Measurements from ENCODE around the gene RAB37.

RAB37 gene

DNA sequence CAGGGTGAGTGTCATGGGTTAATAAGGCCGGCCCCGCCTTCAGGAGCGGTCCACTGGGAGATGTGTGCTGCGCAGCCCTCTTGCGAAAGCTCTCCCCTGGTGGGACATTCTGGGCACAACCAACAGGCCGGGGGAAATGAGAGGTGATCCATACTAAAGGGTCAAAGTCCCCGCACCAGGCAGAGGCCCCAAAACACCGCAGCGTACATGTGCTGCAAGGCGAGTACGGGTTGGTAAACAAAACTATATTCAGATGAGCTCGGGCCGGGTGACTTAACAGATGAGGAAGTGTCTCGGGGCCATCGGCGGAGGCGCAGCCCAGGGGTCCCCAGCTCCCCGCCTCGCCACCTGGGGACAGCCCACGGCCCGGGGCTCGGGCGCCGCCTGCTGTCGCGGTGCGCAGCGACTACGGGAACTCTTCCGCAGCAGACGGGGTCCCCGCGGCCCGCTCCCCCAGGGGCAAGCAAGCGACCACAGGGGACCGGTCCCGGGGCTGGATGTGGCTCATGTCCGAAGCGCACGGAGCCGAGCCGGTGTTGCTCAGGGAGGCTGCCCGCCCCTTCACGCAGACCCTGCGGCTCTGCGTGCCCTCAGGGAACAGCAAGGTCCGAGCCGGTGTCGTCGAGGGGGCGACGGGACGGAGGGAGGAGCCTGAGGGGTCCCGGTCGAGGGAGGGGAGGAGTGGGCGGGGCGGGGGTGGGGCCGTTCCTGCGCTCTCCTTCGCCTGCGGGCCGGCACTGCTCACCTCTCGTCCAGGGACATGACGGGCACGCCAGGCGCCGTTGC is at the start of gene RAB37:
TSS of gene RAB37 (plus strand) at position 744 of the 786 bp plus-strand sequence. CDS start at position 761, 17 bp downstream.
- in situ Hi-C loops (cut with HindIII; ENCODE audit: low pct_unique_long_range_greater_than_20kb, low sequenced_read_pairs), result no loop called here
- DNase-seq (ENCODE audit: low read depth in 1 of 2, low spot score in 1 of 2), result peak in 1 of 2 experiments; percentile 13
- TF ChIP-seq JUND (IDR thresholded peaks at IDR 0.05; ENCODE audit: low read depth), result no peak

- in situ Hi-C loops (cut with HindIII; ENCODE audit: low pct_unique_long_range_greater_than_20kb, low sequenced_read_pairs), result no loop called here
- TF ChIP-seq JUND (IDR thresholded peaks at IDR 0.05; ENCODE audit: low read depth), result no peak
- DNase-seq (ENCODE audit: low read depth in 1 of 2, low spot score in 1 of 2), result no peak
Observed at GRCh38 chr17:74687886-74688285, 49.2 kb upstream of the RAB37 start.

DNA sequence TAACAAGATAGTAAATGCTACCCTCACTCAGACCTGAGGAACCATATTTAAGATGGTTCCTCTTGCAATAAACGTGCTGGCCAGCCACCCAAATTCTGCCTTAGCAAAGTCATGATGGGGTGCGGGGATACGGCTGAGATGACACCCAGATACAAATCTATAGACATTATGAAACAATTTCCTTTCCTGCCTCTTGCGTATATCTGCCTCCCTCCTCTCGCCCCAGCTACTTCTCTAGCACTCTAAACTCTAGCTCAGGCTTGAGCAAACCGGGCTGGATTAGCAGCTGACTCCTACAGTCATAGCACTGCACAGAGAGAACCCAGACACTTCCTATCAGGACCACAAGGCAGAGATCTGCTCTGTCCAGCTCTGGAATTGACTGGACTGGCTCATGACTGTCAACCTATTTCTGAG is 46.6 kb upstream of the RAB37 start:
- in situ Hi-C loops (cut with HindIII; ENCODE audit: low pct_unique_long_range_greater_than_20kb, low sequenced_read_pairs), result no loop called here
- DNase-seq (ENCODE audit: low read depth in 1 of 2, low spot score in 1 of 2), result no peak
- TF ChIP-seq JUND (IDR thresholded peaks at IDR 0.05; ENCODE audit: low read depth), result no peak

- in situ Hi-C loops (cut with HindIII; ENCODE audit: low pct_unique_long_range_greater_than_20kb, low sequenced_read_pairs), result no loop called here
- no peak for DNase-seq (ENCODE audit: low read depth in 1 of 2, low spot score in 1 of 2)
- no peak for TF ChIP-seq JUND (IDR thresholded peaks at IDR 0.05; ENCODE audit: low read depth)
Observed at GRCh38 chr17:74691151-74691550, 45.9 kb upstream of the RAB37 start.

GRCh38 chr17:74694081-74694480 is 43.0 kb upstream of the RAB37 start:
- in situ Hi-C loops (cut with HindIII; ENCODE audit: low pct_unique_long_range_greater_than_20kb, low sequenced_read_pairs), result no loop called here
- no peak for TF ChIP-seq JUND (IDR thresholded peaks at IDR 0.05; ENCODE audit: low read depth)

DNA sequence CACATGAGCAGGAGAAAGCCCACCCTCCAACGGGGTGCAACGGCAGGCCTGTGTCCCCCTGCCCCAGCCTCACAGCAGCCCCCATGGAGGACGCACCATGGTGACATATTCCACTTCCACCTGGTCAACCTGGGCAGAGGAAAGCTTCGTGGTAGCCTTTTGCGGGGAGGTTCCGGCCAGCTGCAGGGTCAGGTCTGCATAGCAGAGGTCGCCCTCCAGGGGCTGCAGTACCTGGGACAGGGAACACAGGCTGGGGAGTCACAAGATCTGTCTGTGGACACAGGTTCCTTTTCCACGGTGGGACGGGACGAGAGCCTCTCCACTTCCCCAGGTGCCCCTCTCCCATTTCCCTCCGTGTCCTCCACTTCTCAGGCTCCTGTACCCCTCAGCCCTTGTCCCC is 41.4 kb upstream of the RAB37 start:
- no peak for TF ChIP-seq JUND (IDR thresholded peaks at IDR 0.05; ENCODE audit: low read depth)
- DNase-seq (ENCODE audit: low read depth in 1 of 2, low spot score in 1 of 2), result no peak
- in situ Hi-C loops (cut with HindIII; ENCODE audit: low pct_unique_long_range_greater_than_20kb, low sequenced_read_pairs), result no loop called here

More at GRCh38 chr17:74694081-74694480, 43.0 kb upstream of the RAB37 start:
- DNase-seq (ENCODE audit: low read depth in 1 of 2, low spot score in 1 of 2), result no peak

DNA sequence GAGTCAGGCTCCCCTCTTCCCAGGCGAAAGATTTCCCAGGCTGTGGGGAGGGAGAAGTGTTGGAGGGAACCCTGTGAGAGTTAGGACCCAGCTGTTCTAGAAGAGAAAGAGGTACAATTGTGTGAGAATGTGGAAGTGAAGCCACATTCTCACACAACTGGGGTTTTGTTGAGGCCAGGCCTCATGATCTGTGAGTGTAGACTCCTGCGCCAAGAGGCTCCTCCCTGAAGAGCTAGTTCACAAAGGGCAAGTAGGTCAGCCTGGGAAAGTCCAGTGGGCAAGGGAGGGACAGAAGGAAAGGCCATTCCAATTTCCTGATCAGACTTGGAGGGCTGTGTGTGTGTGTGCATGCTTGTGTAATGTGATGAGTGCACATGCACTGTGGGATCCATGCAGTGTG is 39.5 kb upstream of the RAB37 start:
- TF ChIP-seq JUND (IDR thresholded peaks at IDR 0.05; ENCODE audit: low read depth), result no peak
- no peak for DNase-seq (ENCODE audit: low read depth in 1 of 2, low spot score in 1 of 2)
- in situ Hi-C loops (cut with HindIII; ENCODE audit: low pct_unique_long_range_greater_than_20kb, low sequenced_read_pairs), result no loop called here

GRCh38 chr17:74698069-74698468 is 39.0 kb upstream of the RAB37 start:
- in situ Hi-C loops (cut with HindIII; ENCODE audit: low pct_unique_long_range_greater_than_20kb, low sequenced_read_pairs), result no loop called here
- DNase-seq (ENCODE audit: low read depth in 1 of 2, low spot score in 1 of 2), result no peak
- TF ChIP-seq JUND (IDR thresholded peaks at IDR 0.05; ENCODE audit: low read depth), result no peak

DNA sequence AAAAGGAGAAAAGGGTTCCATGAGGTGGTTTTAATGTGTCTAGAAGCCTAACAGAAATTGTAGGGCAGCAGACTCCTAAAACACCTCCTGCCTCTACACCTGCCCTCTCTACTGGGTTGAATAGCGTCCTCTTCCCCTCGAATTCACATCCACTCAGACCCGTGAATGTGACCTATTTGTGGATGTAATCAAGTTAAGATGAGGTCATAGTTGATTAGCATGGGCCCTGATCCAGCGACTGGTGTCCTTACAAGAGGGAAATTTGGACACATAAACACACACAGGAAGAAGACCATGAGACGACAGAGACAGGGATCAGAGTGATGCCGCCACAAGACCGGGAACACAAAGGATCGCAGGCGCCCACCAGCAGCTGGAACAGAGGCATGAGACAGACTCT is 37.8 kb upstream of the RAB37 start:
- in situ Hi-C loops (cut with HindIII; ENCODE audit: low pct_unique_long_range_greater_than_20kb, low sequenced_read_pairs), result no loop called here
- TF ChIP-seq JUND (IDR thresholded peaks at IDR 0.05; ENCODE audit: low read depth), result no peak
- no peak for DNase-seq (ENCODE audit: low read depth in 1 of 2, low spot score in 1 of 2)

DNA sequence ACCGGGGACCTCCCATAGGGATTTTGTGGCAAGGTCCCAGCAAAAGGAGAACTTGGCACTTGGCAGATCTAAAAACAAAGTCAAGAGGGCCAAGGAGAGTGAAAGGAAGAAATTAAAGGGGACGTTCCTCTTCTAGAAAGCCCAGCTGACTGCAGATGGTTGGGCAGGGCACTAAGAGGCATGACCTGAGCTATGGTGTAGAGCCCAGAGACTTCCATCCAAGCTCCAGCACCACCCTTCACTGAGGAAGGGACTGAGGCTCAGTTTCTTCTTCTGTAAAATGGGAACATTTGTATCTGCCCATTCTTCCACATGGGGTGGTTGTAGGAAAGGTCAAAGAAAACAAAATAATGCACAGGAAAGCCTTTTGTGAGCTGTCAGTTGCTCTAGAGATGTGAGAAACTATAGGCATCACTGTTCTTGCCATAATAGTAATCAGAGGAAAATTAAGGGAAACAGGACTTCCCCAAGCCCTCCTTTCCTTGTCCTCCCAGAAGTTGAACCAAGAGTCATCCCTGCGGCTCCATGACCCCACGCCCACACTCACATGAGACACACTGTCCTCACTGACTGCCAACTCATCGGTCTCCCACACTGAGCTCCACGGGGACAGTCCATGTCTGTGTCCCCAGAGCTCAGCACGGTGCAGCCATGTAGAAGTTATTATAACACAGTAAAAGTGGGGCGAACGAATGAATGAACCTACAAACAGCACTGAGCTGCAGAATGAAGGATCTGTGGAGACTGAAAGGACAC is 34.8 kb upstream of the RAB37 start:
- no peak for DNase-seq (ENCODE audit: low read depth in 1 of 2, low spot score in 1 of 2)
- in situ Hi-C loops (cut with HindIII; ENCODE audit: low pct_unique_long_range_greater_than_20kb, low sequenced_read_pairs), result no loop called here
- TF ChIP-seq JUND (IDR thresholded peaks at IDR 0.05; ENCODE audit: low read depth), result no peak

DNA sequence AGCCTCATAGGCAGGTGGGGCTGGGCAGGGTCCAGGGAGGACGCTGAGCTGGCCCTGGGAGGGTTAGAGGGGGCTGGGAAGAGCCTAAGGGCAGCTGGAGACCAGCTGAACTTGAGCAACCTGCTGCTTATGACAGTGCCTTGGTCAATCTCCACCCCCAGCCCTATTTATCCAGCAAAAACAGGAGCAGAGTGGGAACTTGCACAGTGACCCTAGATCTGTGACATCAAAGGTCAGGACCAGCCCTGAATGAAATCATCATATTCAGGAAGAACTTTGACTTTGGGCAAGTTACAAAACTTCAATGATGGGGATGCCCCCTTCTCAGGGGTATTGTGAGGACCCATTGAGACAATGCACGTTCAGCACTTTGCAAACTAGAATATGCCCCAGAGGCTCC is 33.7 kb upstream of the RAB37 start:
- in situ Hi-C loops (cut with HindIII; ENCODE audit: low pct_unique_long_range_greater_than_20kb, low sequenced_read_pairs), result no loop called here
- no peak for DNase-seq (ENCODE audit: low read depth in 1 of 2, low spot score in 1 of 2)
- TF ChIP-seq JUND (IDR thresholded peaks at IDR 0.05; ENCODE audit: low read depth), result no peak

DNA sequence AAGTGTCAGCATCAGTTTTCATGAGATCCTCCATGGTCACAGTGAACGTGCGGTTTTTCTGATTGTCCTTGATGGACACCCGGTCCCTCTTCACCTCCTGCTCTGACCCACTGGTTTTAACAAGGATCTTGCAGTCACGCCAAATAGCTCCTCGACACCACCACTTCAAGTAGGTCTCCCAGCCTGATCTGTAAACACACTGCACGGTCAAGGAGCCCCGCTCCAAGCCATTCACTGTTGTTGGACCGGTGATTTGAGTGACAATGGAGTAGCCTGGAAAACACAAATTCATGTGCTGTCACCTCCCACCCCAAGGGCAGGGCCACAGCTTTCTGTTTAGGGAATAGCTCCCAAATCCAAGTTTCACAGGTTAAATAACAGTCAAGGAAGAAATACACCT is 32.5 kb upstream of the RAB37 start:
- DNase-seq (ENCODE audit: low read depth in 1 of 2, low spot score in 1 of 2), result no peak
- in situ Hi-C loops (cut with HindIII; ENCODE audit: low pct_unique_long_range_greater_than_20kb, low sequenced_read_pairs), result no loop called here
- no peak for TF ChIP-seq JUND (IDR thresholded peaks at IDR 0.05; ENCODE audit: low read depth)
